ENCODE results near the gene OR8B4.
"Not testable (repeated sequence)": the region's sequence is repeated elsewhere in the genome, so short reads cannot be mapped to it uniquely, and the experiment has no call there.

Gene OR8B4

DNA sequence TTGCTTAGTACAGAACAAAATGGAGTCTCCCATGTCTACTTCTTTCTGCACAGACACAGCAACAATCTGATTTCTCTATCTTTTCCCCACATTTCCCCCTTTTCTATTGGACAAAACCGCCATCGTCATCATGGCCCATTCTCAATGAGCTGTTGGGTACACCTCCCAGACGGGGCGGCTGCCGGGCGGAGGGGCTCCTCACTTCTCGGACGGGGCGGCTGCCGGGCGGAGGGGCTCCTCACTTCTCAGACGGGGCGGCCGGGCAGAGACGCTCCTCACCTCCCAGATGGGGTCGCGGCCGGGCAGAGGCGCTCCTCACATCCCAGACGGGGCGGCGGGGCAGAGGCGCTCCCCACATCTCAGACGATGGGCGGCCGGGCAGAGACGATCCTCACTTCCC lies 21.5 kb downstream of the OR8B4 start:
- DNase-seq, result not testable (repeated sequence)

DNA sequence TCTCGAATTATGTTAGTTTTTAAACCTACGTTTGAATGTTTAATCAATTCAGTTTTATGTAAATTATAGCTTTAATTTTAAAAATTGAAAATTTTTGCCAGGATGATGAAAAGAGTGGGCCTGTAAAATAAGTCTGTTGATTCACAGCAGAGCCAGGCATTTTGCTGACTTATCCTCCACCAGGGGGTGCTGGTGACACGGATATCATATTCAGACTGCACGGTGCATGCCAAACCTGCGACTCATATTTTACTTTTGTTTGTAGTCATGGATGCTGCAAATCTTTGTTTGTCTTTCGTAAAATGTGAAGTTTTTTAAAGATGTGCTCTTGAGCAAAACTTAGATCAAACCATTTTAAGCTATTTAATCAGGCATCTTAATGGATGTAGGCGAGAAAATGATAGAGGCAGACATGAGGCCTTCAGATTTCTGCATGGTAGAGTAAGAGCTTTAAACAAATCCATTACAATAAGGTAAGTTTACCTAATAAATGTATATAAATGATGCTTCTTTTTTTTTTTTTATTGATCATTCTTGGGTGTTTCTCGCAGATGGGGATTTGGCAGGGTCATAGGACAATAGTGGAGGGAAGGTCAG lies 22.2 kb downstream of the OR8B4 start:
- peak; percentile 32 for DNase-seq

DNA sequence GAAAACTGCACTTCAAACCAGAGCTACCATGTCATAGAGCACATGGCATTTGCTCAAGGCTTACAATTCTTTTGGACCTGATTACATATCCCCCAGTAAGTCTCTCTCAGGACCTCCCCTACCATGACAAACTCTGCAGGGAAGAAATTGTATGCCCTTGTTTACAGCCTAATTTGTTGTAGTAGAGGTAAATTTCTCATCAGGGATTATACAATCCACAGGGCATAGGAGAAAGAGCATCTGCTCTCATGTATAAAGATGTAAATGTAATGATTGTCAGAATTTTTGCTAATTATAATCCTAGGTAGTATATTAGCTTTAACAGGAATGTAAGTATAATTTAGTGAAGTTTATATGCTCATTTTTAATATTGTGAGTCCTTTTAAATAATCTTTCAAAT lies 25.7 kb downstream of the OR8B4 start, which contains the start of gene OR8B3:
TSS of gene OR8B3 (minus strand) at position 101 of the 400 bp plus-strand sequence. CDS start 1,673 bp downstream, outside the sequence.
- DNase-seq, result no peak

DNA sequence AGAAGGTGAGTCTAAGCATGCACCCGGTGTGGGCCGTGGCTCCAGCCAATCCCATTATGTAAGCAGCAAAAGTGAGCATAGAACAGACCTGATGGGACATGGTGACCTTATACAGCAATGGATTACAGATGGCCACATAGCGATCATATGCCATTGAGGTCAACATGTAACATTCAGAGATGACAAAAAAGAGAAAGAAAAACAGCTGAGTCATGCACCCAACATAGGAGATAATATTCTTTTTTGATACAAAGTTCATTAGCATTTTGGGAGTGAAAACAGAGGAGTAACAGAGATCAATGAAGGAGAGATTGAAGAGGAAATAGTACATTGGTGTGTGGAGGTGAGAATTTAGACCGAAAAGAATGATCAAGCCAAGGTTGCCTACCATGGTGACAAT lies 27.8 kb downstream of the OR8B4 start:
- DNase-seq, result not testable (repeated sequence)

DNA sequence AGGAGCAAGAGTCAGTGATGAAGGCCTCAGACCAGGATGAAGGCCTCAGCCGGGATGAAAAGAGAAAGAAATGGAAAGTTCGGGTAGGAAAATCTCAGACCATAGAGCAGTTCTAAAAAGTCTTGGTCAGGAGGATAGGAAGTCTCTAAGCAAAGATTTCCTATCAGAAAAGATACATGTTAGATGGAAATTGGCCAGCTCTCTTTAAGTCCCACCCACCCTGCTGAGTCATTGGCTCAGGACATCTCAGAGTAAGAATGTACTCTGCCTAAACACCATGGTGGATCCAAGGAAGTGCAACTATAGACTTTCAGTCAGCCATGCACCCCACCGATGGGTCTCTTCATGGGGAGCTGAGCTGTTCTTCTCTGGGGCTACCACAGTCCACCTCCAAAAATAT lies 30.3 kb downstream of the OR8B4 start:
- DNase-seq, result no peak

DNA sequence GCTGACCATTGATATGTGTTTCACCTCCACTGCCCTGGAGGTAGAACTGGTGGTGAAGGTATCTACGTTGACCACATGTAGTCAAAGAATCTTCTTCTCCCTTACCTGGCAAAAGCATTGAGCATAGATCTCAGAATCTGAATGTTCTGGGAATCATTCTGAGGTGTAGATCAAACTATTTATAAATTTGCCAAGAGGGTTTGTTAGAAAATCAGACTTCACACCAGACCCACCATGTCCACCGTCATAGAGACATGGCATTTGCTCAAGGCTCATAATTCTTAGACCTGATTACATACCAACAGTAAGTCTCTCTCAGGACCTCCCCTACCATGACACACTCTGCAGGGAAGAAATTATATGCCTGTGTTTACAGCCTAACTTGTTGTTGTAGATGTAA lies 40.3 kb downstream of the OR8B4 start, which contains the start of gene OR8B2:
TSS of gene OR8B2 (minus strand) at position 101 of the 400 bp plus-strand sequence. CDS start 1,156 bp downstream, outside the sequence.
- no peak for DNase-seq

DNA sequence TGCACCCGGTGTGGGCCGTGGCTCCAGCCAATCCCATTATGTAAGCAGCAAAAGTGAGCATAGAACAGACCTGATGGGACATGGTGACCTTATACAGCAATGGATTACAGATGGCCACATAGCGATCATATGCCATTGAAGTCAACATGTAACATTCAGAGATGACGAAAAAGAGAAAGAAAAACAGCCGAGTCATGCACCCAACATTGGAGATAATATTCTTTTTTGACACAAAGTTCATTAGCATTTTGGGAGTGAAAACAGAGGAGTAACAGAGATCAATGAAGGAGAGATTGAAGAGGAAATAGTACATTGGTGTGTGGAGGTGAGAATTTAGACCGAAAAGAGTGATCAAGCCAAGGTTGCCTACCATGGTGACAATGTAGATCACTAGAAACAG lies 41.8 kb downstream of the OR8B4 start:
- DNase-seq, result not testable (repeated sequence)

DNA sequence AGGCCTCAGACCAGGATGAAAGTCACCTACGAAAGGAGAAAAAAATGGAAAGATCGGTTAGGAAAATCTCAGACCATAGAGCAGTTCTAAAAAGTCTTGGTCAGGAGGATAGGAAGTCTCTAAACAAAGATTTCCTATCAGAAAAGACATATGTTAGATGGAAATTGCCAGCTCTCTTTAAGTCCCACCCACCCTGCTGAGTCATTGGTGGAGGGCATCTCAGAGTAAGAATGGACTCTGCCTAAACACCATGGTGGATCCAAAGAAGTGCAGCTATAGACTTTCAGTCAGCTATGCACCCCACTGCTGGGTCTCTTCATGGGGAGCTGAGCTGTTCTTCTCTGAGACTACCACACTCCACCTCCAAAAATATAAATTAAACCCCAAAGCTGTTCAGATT lies 44.1 kb downstream of the OR8B4 start:
- no peak for DNase-seq

DNA sequence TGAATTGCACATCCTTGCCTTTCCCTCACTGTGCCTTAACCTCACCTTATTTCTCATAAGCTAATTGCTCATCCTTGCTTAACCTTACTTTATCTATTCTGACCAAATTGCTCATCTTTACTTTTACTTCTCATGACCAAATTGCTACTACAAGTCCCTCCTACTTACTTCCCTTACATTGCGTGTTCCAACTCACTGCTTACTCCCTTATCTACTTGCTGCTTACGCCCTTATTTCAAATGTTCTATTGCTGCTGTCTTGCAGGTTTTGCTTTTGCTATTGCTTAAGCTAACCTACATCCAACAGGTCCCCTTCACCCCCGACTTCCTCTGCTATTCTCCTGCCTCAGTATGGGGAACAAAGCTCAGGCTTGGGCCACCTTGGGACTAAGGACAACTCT lies 48.4 kb downstream of the OR8B4 start:
- no peak for DNase-seq

Data from CD4-positive, alpha-beta T cell treated with Interleukin-17A for 1 hour (primary cell).